ENCODE data around the gene RXFP4.
"Not testable (repeated sequence)": the region's sequence is repeated elsewhere in the genome, so short reads cannot be mapped to it uniquely, and the experiment has no call there.

The RXFP4 gene

GRCh38 chr1:155940993-155941844 is at the start of gene RXFP4:
TSS of gene RXFP4 (plus strand) at chr1:155941638. CDS start at chr1:155941710, 72 bp downstream.
- no peak for DNase-seq

- no peak for DNase-seq
These were observed 48.6 kb upstream of the RXFP4 start for GRCh38 chr1:155892796-155893195.

- peak; percentile 34 for DNase-seq
These were observed 47.9 kb upstream of the RXFP4 start for GRCh38 chr1:155893389-155894142.

- not testable (repeated sequence) for DNase-seq
These were observed 45.8 kb upstream of the RXFP4 start for GRCh38 chr1:155895617-155896016.

- not testable (repeated sequence) for DNase-seq
These were observed 45.0 kb upstream of the RXFP4 start for GRCh38 chr1:155896476-155896875.

GRCh38 chr1:155897746-155898145 is 43.7 kb upstream of the RXFP4 start:
- DNase-seq: no peak

GRCh38 chr1:155898888-155899287 is 42.5 kb upstream of the RXFP4 start:
- DNase-seq: no peak

- DNase-seq: no peak
These were observed 41.8 kb upstream of the RXFP4 start for GRCh38 chr1:155899683-155900082.

GRCh38 chr1:155900161-155900560 is 41.3 kb upstream of the RXFP4 start:
- no peak for DNase-seq

- DNase-seq: no peak
These were observed 37.2 kb upstream of the RXFP4 start for GRCh38 chr1:155904261-155904660.

- DNase-seq: peak; percentile 20
These were observed 31.5 kb upstream of the RXFP4 start for GRCh38 chr1:155909894-155910293.

GRCh38 chr1:155910621-155911121 is 30.8 kb upstream of the RXFP4 start:
- DNase-seq: peak; percentile 31

GRCh38 chr1:155911156-155912055 is 30.0 kb upstream of the RXFP4 start, which contains the start of gene RIT1:
TSS of gene RIT1 (minus strand) at chr1:155911349. CDS start at chr1:155910761, 588 bp downstream.
- peak; percentile 89 for DNase-seq

- no peak for DNase-seq
These were observed 29.3 kb upstream of the RXFP4 start for GRCh38 chr1:155912056-155912536.

- no peak for DNase-seq
These were observed 27.3 kb upstream of the RXFP4 start for GRCh38 chr1:155913969-155914757.

GRCh38 chr1:155918660-155919059 is 22.8 kb upstream of the RXFP4 start:
- no peak for DNase-seq

GRCh38 chr1:155919801-155920200 is 21.6 kb upstream of the RXFP4 start:
- no peak for DNase-seq

- DNase-seq: no peak
These were observed 20.7 kb upstream of the RXFP4 start for GRCh38 chr1:155920717-155921116.

GRCh38 chr1:155925506-155925905 is 15.9 kb upstream of the RXFP4 start:
- DNase-seq: no peak

GRCh38 chr1:155929057-155929456 is 12.4 kb upstream of the RXFP4 start:
- no peak for DNase-seq

- DNase-seq: not testable (repeated sequence)
These were observed 10.7 kb upstream of the RXFP4 start for GRCh38 chr1:155930725-155931124.
